HG02571 (cell line): ENCODE measurements around the gene CYP11A1.
"Not testable (repeated sequence)": the region's sequence is repeated elsewhere in the genome, so short reads cannot be mapped to it uniquely, and the experiment has no call there.

ENCODE experiments used
- ATAC-seq: cut with Tn5 transposase; IDR thresholded peaks from one replicate; pipeline ENCODE4 v1.9.1; 2021; ENCODE audit warnings: mild to moderate bottlenecking, moderate library complexity; ENCODE audit not compliant: unreplicated experiment

CYP11A1 gene

GRCh38 chr15:74400915-74401757 is 33.7 kb upstream of the CYP11A1 start:
- no peak for ATAC-seq

GRCh38 chr15:74400313-74400860 is 32.9 kb upstream of the CYP11A1 start:
- ATAC-seq = no peak

DNA sequence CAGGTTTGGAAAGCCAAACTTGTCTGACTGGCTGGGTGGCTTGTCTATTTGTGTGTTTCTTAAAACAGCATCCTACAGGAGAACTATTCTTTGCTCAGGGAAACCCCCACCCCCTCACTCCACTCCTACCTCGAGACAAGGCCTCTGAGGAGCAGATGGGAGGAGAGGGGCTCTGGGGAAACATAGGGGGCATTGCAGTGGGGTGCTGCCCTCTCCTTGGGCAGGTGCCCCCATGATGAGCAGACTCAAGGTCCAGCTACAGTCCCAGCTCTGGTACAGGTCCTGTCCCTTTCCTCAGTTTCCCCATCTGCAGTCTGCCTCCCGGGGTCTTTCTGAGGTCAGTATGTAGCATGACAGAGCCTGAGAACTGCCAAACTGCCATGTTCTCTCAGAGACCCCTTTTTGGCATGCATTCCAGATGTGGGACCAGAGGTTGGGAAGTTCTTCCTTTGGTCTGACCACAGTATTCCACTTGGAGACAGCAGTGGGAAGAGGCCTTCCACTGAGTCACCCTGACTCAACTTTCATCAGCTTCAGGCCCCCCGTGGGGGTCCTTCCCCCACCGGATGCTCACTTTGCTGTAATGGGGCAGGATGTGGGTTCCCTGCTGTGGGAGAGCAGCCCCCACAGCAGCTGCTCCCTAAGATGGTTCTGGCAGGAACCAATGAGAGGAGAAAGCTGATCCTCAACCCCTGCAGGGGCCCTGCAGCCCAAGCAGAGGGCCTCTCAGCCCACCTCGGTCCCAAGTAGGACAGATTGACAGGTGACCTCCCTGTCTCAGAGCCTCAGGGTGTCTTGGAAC is 32.3 kb upstream of the CYP11A1 start:
- no peak for ATAC-seq

GRCh38 chr15:74399100-74399499 is 31.7 kb upstream of the CYP11A1 start:
- ATAC-seq = no peak

GRCh38 chr15:74398183-74398582 is 30.7 kb upstream of the CYP11A1 start:
- ATAC-seq = no peak

- ATAC-seq = peak; percentile 26
Measured at GRCh38 chr15:74397239-74398068, 30.0 kb upstream of the CYP11A1 start.

DNA sequence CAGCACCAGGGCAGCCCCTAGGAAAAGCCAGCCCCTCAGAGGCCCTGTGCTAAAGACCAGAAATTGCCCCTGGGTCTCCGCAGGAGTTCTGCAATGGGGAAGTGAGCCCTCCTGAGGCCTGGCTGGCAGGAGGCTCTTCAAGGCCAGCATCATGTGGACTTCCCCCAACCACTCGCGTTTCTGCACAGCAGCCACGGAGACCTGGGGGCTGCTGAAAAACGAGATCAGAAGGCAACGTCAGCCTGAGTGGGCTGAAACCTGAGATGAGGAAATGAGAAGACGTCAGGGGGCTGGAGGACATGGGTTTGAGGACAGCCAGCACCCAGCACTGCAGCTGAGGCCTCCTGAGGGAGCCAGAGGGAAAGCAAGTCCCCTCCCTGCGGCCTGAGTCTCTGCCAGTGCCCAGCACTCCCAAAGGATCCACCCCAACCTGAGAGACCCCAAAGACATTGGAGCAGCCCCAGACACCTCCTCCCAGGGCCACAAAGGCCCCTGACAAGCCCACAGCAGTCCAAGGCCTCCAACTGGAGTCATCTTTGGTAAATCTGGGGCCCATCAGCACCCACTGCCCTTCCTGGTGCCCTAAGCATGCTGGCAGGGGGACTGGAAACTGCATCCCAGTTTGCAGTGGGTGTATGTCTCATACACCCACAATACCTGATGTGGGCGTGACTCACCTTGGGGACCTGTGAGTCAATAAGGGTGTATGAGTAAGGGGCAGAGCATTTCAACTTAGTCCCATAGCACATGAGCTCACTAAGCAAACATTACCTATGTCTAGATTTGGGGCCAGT is 29.2 kb upstream of the CYP11A1 start:
- ATAC-seq = peak; percentile 31

GRCh38 chr15:74396146-74396438 is 28.6 kb upstream of the CYP11A1 start:
- ATAC-seq = no peak

- no peak for ATAC-seq
Measured at GRCh38 chr15:74395319-74396145, 28.1 kb upstream of the CYP11A1 start.

GRCh38 chr15:74394090-74394846 is 26.8 kb upstream of the CYP11A1 start:
- ATAC-seq = no peak

DNA sequence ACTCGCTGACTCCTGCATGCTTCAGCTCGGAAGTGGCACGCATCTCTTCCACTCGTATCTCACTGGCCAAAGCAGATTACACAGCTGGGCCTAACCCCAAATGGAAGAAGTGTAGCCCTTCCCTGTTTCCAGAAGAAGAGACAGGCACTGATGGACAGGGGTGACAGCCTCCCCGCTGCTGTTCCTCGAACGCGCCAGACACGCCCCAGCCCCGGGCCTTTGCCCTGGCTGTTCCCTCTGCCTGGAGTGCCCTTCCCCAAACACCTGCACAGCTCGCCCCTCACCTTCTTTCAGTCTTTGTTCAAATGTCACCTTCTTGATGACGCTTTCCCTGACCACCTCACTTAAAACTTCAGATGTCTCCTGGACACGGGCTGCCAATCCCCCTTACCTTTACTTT is 26.0 kb upstream of the CYP11A1 start:
- ATAC-seq = no peak

DNA sequence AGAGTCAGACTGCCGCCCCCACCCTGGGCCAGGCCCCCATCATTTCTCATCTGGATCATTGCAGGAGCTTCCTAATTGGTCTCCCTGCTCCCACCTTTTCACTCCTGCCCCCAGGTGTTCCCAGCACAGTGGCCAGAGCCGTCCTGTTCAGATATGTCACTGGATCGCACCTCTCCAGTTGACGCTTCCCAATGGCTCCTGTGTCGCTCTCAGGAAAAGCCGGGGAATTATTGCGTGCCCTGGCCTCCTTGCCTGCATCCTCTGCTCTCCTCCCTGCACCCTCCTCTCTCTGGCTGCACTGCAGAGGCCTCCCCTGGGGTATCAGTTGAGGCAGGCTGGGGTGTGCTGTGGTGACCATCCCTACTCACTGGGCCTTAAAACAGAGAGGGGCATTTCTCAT is 25.5 kb upstream of the CYP11A1 start:
- ATAC-seq = no peak

DNA sequence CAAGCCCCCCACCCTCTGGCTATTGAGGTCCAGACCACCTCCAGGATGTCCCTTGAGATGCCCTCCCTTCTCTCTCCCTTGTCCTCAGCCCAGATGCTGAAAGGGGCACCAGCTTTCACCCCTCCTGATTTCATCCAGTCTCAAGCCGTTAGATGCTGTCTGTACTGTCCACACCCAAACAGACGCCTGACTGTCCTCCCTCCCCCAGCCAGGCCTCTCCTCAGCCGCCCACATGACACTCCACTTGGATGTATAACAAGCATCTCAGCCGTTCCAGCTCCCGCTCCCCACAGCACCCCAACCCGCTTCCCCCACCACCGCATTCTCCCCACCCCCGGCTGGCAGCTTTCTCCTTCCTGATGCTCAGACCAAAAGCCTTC is 25.0 kb upstream of the CYP11A1 start:
- ATAC-seq = no peak

GRCh38 chr15:74391582-74392450 is 24.4 kb upstream of the CYP11A1 start:
- no peak for ATAC-seq

DNA sequence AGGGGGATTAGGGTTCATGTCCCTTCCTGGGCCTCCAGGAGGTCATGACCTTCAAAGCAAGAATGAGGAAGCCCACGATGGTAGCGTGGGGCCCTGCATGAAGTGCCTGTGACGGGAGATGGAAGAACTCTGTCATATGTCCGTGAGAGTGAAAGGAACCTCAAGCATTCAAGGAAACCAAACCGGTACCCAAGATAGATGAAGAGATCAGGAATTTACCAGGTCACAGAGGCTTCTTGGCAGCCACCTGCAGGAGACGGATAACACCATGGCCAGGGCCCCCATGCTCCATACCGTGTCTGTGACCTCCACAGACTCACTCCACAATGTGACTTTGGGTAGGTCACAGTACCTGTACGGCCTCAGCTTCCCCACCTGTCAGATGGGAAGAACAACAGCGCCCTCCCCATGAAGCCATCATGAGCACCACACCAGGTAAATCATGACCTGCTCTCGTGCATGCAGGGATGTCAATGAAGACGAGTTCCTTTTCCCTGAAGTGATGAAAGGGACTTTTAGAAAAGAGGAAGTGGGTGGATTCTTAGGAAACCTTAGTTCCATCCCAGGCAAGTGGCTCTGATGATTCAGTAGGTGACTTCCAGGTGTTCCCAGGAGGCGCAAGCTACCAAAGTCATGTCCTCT is 23.3 kb upstream of the CYP11A1 start:
- no peak for ATAC-seq

GRCh38 chr15:74390049-74390646 is 22.7 kb upstream of the CYP11A1 start:
- ATAC-seq = not testable (repeated sequence)
